Skin epidermis (tissue), 12 donors: ENCODE results near the gene SMPD2.

Experiments
- H3K27ac ChIP-seq, 21 experiments: fragments of 200-600 bp; sonication (generic) in 11 of 21; one replicate each; pipeline ENCODE4 v1.5.0; 2020; ENCODE audit warnings: mild to moderate bottlenecking in 3 of 21, inconsistent platforms in 2 of 21, moderate library complexity in 2 of 21
- H3K4me3 ChIP-seq, 7 experiments: fragments of 200-600 bp; sonication (generic) in 2 of 7; one replicate each; pipeline ENCODE4 v1.5.0; 2020; ENCODE audit warnings: inconsistent platforms in 2 of 7, mild to moderate bottlenecking in 2 of 7, moderate library complexity in 1 of 7

SMPD2 gene

GRCh38 chr6:109478222-109478805, 37.8 kb downstream of the SMPD2 start:
- Histone ChIP-seq H3K27ac (peak overlapping the region in 15 of 21 experiments; percentile 3 to 80 (median 56)), H3K4me3 (peak overlapping the region in 2 of 7 experiments; percentile 0 to 11)

GRCh38 chr6:109478841-109479624, 38.5 kb downstream of the SMPD2 start:
- Histone ChIP-seq H3K4me3 (peak overlapping the region in 2 of 7 experiments; percentile 0 to 11), H3K27ac (peak overlapping the region in 6 of 21 experiments; percentile 11 to 80 (median 40))

GRCh38 chr6:109480993-109481480, 40.5 kb downstream of the SMPD2 start:
- peak overlapping the region in 2 of 21 experiments; percentile 8 to 16 for H3K27ac ChIP-seq
- peak overlapping the region in 1 of 7 experiments; percentile 75 for H3K4me3 ChIP-seq

GRCh38 chr6:109482905-109483734, 42.6 kb downstream of the SMPD2 start, which contains the start of gene ZBTB24:
TSS of gene ZBTB24 (minus strand) at chr6:109483219. CDS start at chr6:109482026, 1,193 bp downstream.
- peak within 1 kb of the TSS; percentile 68 to 97 (median 90) for H3K27ac ChIP-seq

GRCh38 chr6:109483735-109484057, 43.2 kb downstream of the SMPD2 start:
- Histone ChIP-seq H3K4me3 (peak overlapping the region; percentile 20 to 100 (median 97)), H3K27ac (peak overlapping the region in 11 of 21 experiments; percentile 19 to 94 (median 55))

More at GRCh38 chr6:109482905-109483734, 42.6 kb downstream of the SMPD2 start, which contains the start of gene ZBTB24:
- H3K4me3 ChIP-seq = peak within 1 kb of the TSS; percentile 74 to 100 (median 97)

GRCh38 chr6:109484122-109484521, 43.6 kb downstream of the SMPD2 start:
- H3K4me3 ChIP-seq = peak overlapping the region in 1 of 7 experiments; percentile 97
- H3K27ac ChIP-seq = peak overlapping the region in 5 of 21 experiments; percentile 0 to 91 (median 90)

- Histone ChIP-seq H3K4me3 (no peak overlapping the region), H3K27ac (no peak overlapping the region)
These were observed 44.9 kb downstream of the SMPD2 start for GRCh38 chr6:109485266-109485935.

GRCh38 chr6:109486068-109486467, 45.5 kb downstream of the SMPD2 start:
- H3K27ac ChIP-seq = no peak overlapping the region

GRCh38 chr6:109488001-109488400, 47.5 kb downstream of the SMPD2 start:
- no peak overlapping the region for H3K27ac ChIP-seq
- no peak overlapping the region for H3K4me3 ChIP-seq

More at GRCh38 chr6:109486068-109486467, 45.5 kb downstream of the SMPD2 start:
- H3K4me3 ChIP-seq = no peak overlapping the region

GRCh38 chr6:109490713-109491112, 50.2 kb downstream of the SMPD2 start:
- H3K27ac ChIP-seq = peak overlapping the region in 3 of 21 experiments; percentile 50 to 61 (median 56)

GRCh38 chr6:109491207-109491938, 50.8 kb downstream of the SMPD2 start:
- H3K27ac ChIP-seq = peak overlapping the region in 3 of 21 experiments; percentile 50 to 61 (median 56)
- H3K4me3 ChIP-seq = no peak overlapping the region

More at GRCh38 chr6:109490713-109491112, 50.2 kb downstream of the SMPD2 start:
- H3K4me3 ChIP-seq = no peak overlapping the region
